ENCODE measurements around the gene PTPRM.

PTPRM gene

DNA sequence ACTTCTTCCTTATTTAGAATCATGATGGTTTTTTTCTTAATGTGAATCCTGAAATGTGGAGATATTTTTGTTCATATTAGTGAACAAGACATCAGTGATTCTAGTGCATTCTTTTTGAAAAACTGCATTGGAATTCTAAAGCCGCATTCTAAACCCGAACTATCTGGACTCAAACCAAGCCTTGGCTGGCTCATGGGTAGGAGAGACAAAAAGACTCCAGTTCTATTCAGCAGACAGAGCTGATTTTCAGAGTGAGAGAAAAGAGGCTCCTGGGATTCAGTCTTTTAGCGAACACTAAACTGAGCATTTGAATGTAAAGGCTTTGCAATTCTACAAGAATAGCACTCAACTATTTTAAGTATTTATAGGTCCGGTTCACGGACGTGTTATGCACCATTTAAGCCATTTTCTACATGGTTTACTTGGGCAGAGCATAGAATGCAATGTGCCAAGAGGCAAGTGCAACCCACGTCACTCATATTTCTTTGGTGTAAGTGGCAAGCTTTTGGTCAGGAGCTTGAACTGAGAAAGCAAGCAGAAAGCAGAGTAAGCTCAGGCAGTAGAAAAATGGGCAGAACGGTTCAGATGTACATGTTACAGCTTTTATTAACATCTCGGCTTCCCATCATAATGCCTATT, 814.8 kb downstream of the PTPRM start:
- no peak for DNase-seq

GRCh38 chr18:8385400-8385799, 818.3 kb downstream of the PTPRM start:
- no peak for DNase-seq

GRCh38 chr18:8386669-8387380, 819.7 kb downstream of the PTPRM start:
- DNase-seq, result no peak

- DNase-seq, result peak; percentile 19
Measured at GRCh38 chr18:8389391-8390340, 822.5 kb downstream of the PTPRM start.

- DNase-seq, result no peak
Measured at GRCh38 chr18:8391068-8391467, 824.0 kb downstream of the PTPRM start.

- no peak for DNase-seq
Measured at GRCh38 chr18:8396254-8396653, 829.1 kb downstream of the PTPRM start.

- DNase-seq, result no peak
Measured at GRCh38 chr18:8397034-8397433, 829.9 kb downstream of the PTPRM start.

DNA sequence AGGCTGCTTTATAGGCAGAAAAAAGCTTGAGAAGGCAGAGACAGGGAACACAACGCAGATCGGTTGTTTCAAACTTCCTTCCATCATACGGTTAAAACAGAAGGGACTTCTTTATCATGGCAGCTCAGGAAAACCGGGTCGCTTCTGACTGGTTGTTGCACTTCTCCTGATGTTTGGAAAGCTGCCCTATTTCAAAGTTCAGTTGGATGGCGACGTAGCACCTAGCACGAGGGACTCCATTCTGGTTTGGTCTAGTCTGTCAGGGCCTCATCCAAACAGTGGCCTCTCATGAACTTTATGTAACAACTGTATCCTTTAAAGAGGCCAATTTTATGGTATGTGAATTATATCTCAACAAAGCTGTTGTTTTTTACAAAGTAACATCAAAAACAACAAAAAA, 832.0 kb downstream of the PTPRM start:
- no peak for DNase-seq

DNA sequence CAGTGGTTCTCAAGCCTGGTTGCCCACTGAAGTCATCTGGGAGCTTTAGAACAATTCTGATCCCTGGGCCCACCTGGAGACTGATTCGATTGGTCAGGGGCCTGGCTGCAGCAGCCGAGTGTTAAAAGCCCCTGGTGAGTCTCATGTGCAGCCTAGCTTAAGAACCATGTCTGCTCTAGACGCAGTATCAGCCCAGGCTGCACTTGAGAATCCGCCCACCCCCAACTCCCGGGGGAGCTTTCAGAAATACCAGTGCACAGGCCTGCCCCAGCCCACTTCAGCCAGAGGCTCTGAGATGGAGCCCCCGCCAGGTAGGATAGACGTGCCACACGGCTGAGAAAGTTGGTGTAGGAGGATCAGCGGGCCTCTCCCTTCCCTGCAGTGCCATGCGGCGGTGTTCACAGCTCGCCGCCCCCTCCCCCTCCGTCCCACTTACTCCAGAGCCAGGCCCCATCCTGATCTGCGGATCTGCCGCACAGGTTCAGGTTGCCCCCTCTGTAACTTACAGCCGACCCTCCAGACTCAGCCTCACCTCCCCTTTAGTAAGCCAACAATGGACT, 833.2 kb downstream of the PTPRM start:
- no peak for DNase-seq

DNA sequence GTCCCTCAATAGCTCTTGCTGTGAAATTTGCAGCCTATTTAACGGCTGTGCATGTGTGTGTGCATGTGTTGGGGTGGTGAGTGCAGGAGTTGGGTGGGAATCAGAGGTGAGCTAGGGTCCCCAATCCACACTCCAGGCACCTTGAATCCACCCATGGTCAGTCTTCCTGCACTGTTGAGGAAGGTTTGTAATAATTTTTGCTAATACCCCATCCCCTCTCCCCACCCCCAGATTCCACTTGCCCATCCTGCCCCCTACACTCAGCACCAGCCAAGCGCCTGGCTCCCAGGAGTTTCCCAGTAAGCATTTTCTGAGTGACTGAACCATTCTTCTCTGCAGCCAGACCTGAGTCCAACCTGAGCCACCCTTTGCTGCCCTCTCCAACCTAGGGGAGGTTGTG, 833.7 kb downstream of the PTPRM start:
- no peak for DNase-seq

- no peak for DNase-seq
Measured at GRCh38 chr18:8401606-8402005, 834.5 kb downstream of the PTPRM start.

- no peak for DNase-seq
Measured at GRCh38 chr18:8402237-8402636, 835.1 kb downstream of the PTPRM start.

DNA sequence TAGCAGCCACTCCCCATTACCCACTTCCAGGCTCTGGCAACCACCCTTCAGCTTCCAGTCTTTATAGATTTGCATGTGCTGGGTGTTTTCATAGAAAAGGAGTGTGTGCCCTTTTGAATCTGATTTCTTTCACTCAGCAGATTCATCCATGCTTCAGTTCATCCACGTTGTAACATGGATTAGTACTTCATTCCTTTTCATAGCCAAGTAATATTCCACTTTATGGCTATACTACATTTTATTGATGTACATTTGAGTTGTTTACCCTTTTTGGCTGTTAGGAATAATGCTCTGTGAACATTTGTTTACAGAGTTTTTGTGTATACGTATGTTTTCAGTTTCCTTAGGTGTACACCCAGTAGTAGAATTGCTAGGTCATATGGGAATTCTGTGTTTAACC, 836.6 kb downstream of the PTPRM start:
- no peak for DNase-seq

GRCh38 chr18:8406186-8406867, 839.2 kb downstream of the PTPRM start:
- DNase-seq, result no peak

DNA sequence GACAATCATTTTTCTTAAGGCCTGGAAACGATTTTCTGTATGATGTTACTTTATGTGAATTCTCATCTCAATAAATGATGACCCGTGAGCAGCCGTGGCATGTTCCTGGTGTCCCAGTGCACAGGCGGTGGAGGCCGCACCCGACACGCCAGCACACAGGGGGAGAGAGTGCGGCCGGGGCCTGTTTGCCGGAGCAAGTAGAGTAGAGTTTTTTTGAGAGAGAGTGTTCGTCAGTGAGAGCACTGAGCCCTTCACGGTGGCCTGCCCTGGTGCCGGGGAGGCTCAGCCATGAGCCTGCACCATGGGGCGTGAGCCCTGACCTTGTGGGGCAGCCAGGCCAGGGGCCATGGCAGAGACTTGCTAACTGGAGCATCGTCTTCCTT, 839.7 kb downstream of the PTPRM start:
- DNase-seq, result no peak

DNA sequence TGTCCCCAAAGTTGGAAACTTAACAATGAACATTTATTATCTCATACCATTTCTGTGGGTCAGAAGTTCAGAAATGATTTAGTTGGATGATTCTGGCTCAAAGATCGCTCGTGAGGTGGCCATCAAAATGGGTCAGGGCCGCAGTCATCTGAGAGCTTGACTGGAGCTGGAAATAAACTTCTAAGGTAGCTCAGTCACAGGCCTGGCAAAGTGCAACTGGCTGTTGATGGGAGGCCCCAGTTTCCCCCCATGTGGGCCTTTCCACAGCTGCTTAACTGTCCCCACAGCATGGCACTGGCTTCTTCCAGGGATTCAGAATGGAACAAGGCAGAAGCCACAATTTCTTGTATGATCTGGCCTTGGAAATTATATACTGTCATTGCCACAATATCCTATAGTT, 842.0 kb downstream of the PTPRM start:
- DNase-seq, result no peak

- no peak for DNase-seq
Measured at GRCh38 chr18:8411492-8411891, 844.4 kb downstream of the PTPRM start.

GRCh38 chr18:8412117-8412516, 845.0 kb downstream of the PTPRM start:
- DNase-seq, result no peak

GRCh38 chr18:8413189-8413588, 846.1 kb downstream of the PTPRM start:
- no peak for DNase-seq

DNA sequence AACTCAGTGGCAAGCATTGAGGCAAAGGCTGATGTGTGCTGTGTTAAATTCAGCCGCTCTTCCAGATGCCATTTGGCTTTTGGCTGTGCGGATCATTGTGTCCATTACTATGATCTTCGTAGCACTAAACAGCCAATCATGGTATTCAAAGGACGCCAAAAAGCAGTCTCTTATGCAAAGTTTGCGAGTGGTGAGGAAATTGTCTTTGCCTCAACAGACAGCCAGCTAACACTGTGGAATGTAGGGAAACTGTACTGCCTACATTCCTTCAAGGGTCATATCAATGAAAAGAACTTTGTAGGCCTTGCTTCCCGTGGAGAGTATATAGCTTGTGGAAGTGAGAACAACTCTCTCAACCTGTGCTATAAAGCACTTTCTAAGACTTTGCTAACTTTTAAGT, 846.6 kb downstream of the PTPRM start:
- DNase-seq, result no peak

DNA sequence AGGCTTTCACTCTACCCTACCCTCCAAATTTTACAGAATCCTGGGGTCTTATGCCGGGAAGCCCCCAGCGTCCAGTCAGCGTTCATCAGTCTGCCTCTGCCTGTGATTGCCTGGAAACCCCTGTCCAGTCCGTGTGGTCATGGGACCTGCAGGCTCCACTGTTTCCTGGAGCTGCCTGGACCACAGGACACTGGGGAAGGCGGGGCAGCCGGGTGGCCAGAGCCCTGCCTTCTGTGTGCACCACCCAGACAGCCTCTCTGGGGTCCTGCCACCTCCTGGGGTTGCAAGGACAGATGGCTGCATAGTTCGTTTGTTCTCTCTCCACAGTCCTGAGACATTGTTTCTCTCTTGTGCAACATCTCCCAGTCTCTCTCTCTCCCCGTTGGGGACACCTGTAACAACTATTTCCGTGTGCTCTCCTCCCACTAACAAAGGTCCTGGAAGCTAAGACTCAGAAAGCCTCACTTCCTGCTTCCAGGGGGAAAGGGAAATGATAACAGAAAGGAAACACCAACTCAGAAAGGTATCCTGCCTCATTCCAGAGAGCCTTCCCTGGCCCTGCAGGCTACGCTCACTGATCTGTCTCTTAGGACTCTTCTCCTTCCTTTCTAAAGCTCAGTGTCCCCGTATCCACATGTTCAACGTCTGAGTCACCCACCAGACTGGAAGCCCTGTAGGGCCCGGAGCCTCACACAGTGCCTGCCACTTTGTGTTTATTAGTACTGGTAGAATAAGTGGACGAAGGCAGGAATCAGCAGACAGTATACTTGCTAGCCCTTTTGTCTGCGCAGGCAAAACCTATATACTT, 849.3 kb downstream of the PTPRM start:
- no peak for DNase-seq

GRCh38 chr18:8422391-8422790, 855.3 kb downstream of the PTPRM start:
- DNase-seq, result no peak

Measured in SHP77 treated with DMSO at 0.1 percent for 48 hours (cell line).